Measurements from ENCODE around the gene CPLX1.

The CPLX1 gene

GRCh38 chr4:832108-832507, 6.2 kb upstream of the CPLX1 start:
- Histone ChIP-seq H3K4me2 (ENCODE audit: insufficient read depth, low read length, poor library complexity, severe bottlenecking) (no peak overlapping the region), H2BK5ac (ENCODE audit: low read length) (no peak overlapping the region), H3K23ac (ENCODE audit: low read depth, low read length, poor library complexity) (no peak overlapping the region), H3K4ac (ENCODE audit: low read length) (no peak overlapping the region), H3K27me3 (ENCODE audit: control insufficient read depth in 3 of 3, insufficient read depth in 3 of 3, low read depth in 1 of 3, low read length in 3 of 3) (peaks cover 2 to 34% (median 16%) of the 10 kb centered on the region in 3 experiments), H4K8ac (ENCODE audit: low read depth, low read length) (no peak overlapping the region), H3K4me1 (ENCODE audit: control insufficient read depth in 2 of 2, insufficient read depth in 1 of 2, low read depth in 1 of 2, low read length in 2 of 2) (peaks cover 1 to 2% of the 10 kb centered on the region in 2 donors), H3K9me3 (replicated peaks in 1 of 2; ENCODE audit: control insufficient read depth in 2 of 2, insufficient read depth in 1 of 2, low read depth in 1 of 2, low read length in 2 of 2) (peaks cover 5 to 6% of the 10 kb centered on the region in 2 donors), H3K4me3 (ENCODE audit: low read length in 2 of 2) (no peak overlapping the region), H3K79me1 (ENCODE audit: low read depth, low read length) (no peaks in the 10 kb centered on the region), H2AFZ (ENCODE audit: low read length) (no peak overlapping the region), H2BK12ac (ENCODE audit: low read length) (no peak overlapping the region), H3K14ac (ENCODE audit: low read length) (peak overlapping the region; percentile 38), H2BK120ac (ENCODE audit: low read depth, low read length) (no peak overlapping the region), H3K9ac (ENCODE audit: low read depth, low read length, poor library complexity) (no peak overlapping the region), H4K91ac (ENCODE audit: low read depth, low read length, poor library complexity) (no peak overlapping the region), H2BK15ac (ENCODE audit: low read length) (no peak overlapping the region), H3K27ac (replicated peaks; ENCODE audit: low read length) (no peak overlapping the region), H3K18ac (ENCODE audit: low read length) (no peak overlapping the region), H3K36me3 (replicated peaks in 1 of 2; ENCODE audit: control insufficient read depth in 2 of 2, insufficient read depth in 2 of 2, low read length in 2 of 2) (no peaks in the 10 kb centered on the region), H2AK5ac (ENCODE audit: low read depth, low read length) (no peak overlapping the region)
- WGBS, 2 donors (ENCODE audit: extremely low coverage in 2 of 2, insufficient read length in 2 of 2, insufficient replicate concordance in 1 of 2): no CpG with 5 or more reads among the region's 7 CpGs
- DNase-seq (ENCODE audit: low spot score): no peak

GRCh38 chr4:831483-831805, 5.5 kb upstream of the CPLX1 start:
- no peaks in the 10 kb centered on the region for H3K79me1 ChIP-seq (ENCODE audit: low read depth, low read length)
- no CpG with 5 or more reads among the region's 3 CpGs for WGBS, 2 donors (ENCODE audit: extremely low coverage in 2 of 2, insufficient read length in 2 of 2, insufficient replicate concordance in 1 of 2)
- H2BK12ac ChIP-seq (ENCODE audit: low read length): peak overlapping the region; percentile 41

DNA sequence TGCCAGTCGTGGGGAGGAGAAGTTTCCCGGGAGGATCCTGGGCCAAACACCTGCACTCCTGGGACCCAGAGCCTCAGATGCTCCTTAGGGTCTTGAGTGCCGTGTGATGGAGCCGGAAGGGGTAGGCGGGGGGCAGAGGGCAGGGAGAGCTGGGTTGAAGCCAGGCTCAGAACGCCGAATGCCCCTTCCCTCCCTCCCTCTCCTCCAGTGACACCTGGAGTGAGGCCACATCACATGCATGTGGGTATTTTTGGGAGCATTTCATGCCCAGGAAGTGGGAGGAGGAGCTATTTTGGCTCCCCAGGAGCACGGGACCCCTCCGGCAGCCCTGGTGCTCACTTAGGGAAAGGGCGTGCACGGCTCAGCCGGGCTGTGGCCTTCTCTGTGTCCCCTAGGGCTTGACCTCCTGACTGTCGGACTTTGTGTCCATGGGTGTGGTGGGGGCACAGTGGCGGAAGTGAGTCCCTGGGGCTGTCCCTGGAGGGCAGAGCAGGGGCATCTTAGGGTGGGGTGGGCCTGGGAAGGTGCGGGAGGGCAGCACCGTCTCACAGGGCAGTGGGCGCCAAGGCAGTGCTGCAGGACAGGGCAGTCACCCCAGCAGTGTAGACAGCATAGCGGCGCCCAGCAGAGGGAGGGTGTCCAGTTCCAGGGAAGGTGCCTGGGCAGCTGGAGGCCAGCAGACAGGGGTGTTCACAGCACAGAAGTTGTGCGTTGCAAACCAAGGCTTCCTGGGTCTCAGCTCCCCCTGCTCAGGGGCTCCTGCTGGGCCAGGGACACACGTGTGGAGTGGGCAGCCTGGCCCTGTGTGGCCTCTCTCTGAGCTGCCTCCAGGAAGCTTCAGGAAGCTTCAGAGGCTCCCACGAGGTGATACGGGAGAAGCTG, 4.9 kb upstream of the CPLX1 start:
- peak overlapping the region; percentile 55 for H3K23ac ChIP-seq (ENCODE audit: low read depth, low read length, poor library complexity)
- H3K4me2 ChIP-seq (ENCODE audit: insufficient read depth, low read length, poor library complexity, severe bottlenecking): no peak overlapping the region
- H2BK5ac ChIP-seq (ENCODE audit: low read length): no peak overlapping the region
- peak overlapping the region; percentile 41 for H2BK12ac ChIP-seq (ENCODE audit: low read length)
- H4K91ac ChIP-seq (ENCODE audit: low read depth, low read length, poor library complexity): no peak overlapping the region
- H2BK15ac ChIP-seq (ENCODE audit: low read length): no peak overlapping the region
- H3K4ac ChIP-seq (ENCODE audit: low read length): no peak overlapping the region
- no peak overlapping the region for H3K18ac ChIP-seq (ENCODE audit: low read length)
- peak overlapping the region; percentile 61 for H2AK5ac ChIP-seq (ENCODE audit: low read depth, low read length)
- peaks cover 2 to 5% of the 10 kb centered on the region in 2 donors for H3K4me1 ChIP-seq (ENCODE audit: control insufficient read depth in 2 of 2, insufficient read depth in 1 of 2, low read depth in 1 of 2, low read length in 2 of 2)
- peaks cover 3 to 5% of the 10 kb centered on the region in 2 donors for H3K9me3 ChIP-seq (replicated peaks in 1 of 2; ENCODE audit: control insufficient read depth in 2 of 2, insufficient read depth in 1 of 2, low read depth in 1 of 2, low read length in 2 of 2)
- H2AFZ ChIP-seq (ENCODE audit: low read length): no peak overlapping the region
- no peaks in the 10 kb centered on the region for H3K79me1 ChIP-seq (ENCODE audit: low read depth, low read length)
- H3K27ac ChIP-seq (replicated peaks; ENCODE audit: low read length): no peak overlapping the region
- no peak overlapping the region for H3K9ac ChIP-seq (ENCODE audit: low read depth, low read length, poor library complexity)
- no peaks in the 10 kb centered on the region for H3K36me3 ChIP-seq (replicated peaks in 1 of 2; ENCODE audit: control insufficient read depth in 2 of 2, insufficient read depth in 2 of 2, low read length in 2 of 2)
- H3K4me3 ChIP-seq (ENCODE audit: low read length in 2 of 2): no peak overlapping the region
- H3K14ac ChIP-seq (ENCODE audit: low read length): no peak overlapping the region
- peaks cover 2 to 35% (median 21%) of the 10 kb centered on the region in 3 experiments for H3K27me3 ChIP-seq (ENCODE audit: control insufficient read depth in 3 of 3, insufficient read depth in 3 of 3, low read depth in 1 of 3, low read length in 3 of 3)
- WGBS, 2 donors (ENCODE audit: extremely low coverage in 2 of 2, insufficient read length in 2 of 2, insufficient replicate concordance in 1 of 2): no CpG with 5 or more reads among the region's 23 CpGs
- DNase-seq (ENCODE audit: low spot score): no peak
- no peak overlapping the region for H4K8ac ChIP-seq (ENCODE audit: low read depth, low read length)
- H2BK120ac ChIP-seq (ENCODE audit: low read depth, low read length): peak overlapping the region; percentile 5

More at GRCh38 chr4:831483-831805, 5.5 kb upstream of the CPLX1 start:
- H2AFZ ChIP-seq (ENCODE audit: low read length): no peak overlapping the region
- H3K23ac ChIP-seq (ENCODE audit: low read depth, low read length, poor library complexity): no peak overlapping the region
- peaks cover 2 to 5% of the 10 kb centered on the region in 2 donors for H3K4me1 ChIP-seq (ENCODE audit: control insufficient read depth in 2 of 2, insufficient read depth in 1 of 2, low read depth in 1 of 2, low read length in 2 of 2)
- H3K4ac ChIP-seq (ENCODE audit: low read length): no peak overlapping the region
- H3K27me3 ChIP-seq (ENCODE audit: control insufficient read depth in 3 of 3, insufficient read depth in 3 of 3, low read depth in 1 of 3, low read length in 3 of 3): peaks cover 2 to 35% (median 21%) of the 10 kb centered on the region in 3 experiments
- H4K8ac ChIP-seq (ENCODE audit: low read depth, low read length): no peak overlapping the region
- DNase-seq (ENCODE audit: low spot score): no peak
- H4K91ac ChIP-seq (ENCODE audit: low read depth, low read length, poor library complexity): no peak overlapping the region
- no peak overlapping the region for H2BK15ac ChIP-seq (ENCODE audit: low read length)
- H2AK5ac ChIP-seq (ENCODE audit: low read depth, low read length): peak overlapping the region; percentile 61
- H2BK5ac ChIP-seq (ENCODE audit: low read length): no peak overlapping the region
- H3K18ac ChIP-seq (ENCODE audit: low read length): no peak overlapping the region
- peak overlapping the region; percentile 5 for H2BK120ac ChIP-seq (ENCODE audit: low read depth, low read length)
- H3K4me2 ChIP-seq (ENCODE audit: insufficient read depth, low read length, poor library complexity, severe bottlenecking): no peak overlapping the region
- no peak overlapping the region for H3K27ac ChIP-seq (replicated peaks; ENCODE audit: low read length)
- H3K9ac ChIP-seq (ENCODE audit: low read depth, low read length, poor library complexity): no peak overlapping the region
- peaks cover 3 to 5% of the 10 kb centered on the region in 2 donors for H3K9me3 ChIP-seq (replicated peaks in 1 of 2; ENCODE audit: control insufficient read depth in 2 of 2, insufficient read depth in 1 of 2, low read depth in 1 of 2, low read length in 2 of 2)
- no peaks in the 10 kb centered on the region for H3K36me3 ChIP-seq (replicated peaks in 1 of 2; ENCODE audit: control insufficient read depth in 2 of 2, insufficient read depth in 2 of 2, low read length in 2 of 2)
- H3K4me3 ChIP-seq (ENCODE audit: low read length in 2 of 2): peak overlapping the region in 1 of 2 donors; percentile 41
- no peak overlapping the region for H3K14ac ChIP-seq (ENCODE audit: low read length)

DNA sequence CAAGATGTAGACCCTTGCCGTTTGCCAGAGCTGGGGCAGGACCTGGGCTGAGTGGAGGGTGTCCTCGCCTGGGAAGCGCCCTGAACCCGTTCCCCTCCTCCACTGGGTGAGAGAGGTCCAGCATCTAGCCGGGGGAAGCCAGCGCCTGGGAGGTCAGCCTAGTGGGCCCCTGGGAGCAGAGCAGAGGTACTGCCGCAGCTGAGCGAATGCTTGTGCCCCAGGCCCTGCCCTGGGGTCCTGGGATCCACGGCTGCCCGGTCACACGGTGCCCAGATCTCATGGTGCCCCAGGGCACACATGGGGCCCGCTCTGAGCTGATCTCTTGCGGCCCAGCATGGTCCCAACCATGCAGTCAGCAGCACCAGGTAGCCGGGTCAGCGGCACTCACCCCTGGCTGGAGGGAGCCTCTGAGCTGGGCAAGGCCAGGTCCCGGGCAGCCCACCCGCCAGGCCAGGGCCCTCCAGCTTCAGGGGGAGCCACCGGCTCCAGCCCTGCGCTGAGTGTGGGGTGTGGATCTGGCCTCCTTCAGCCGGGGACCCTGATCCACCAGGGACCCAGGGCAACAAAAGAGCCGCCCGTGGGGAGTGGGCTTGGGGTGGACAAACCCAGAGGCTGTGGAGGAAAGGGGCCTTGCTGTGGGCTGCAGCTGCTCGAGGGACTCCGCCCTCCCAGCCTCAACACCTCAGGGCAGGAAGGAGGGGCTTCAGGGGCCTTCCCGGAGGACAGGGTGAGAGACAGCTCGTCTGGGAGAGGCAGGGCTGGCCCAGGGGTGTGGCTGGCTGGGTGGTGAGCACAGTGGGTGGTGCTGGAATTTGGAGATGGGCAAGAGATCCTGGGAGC, 4.1 kb upstream of the CPLX1 start:
- DNase-seq (ENCODE audit: low spot score): no peak
- H2BK12ac ChIP-seq (ENCODE audit: low read length): no peak overlapping the region
- no peak overlapping the region for H2AFZ ChIP-seq (ENCODE audit: low read length)
- H2BK15ac ChIP-seq (ENCODE audit: low read length): no peak overlapping the region
- H3K4me1 ChIP-seq (ENCODE audit: control insufficient read depth in 2 of 2, insufficient read depth in 1 of 2, low read depth in 1 of 2, low read length in 2 of 2): peaks cover 2 to 7% of the 10 kb centered on the region in 2 donors
- H4K8ac ChIP-seq (ENCODE audit: low read depth, low read length): no peak overlapping the region
- no peak overlapping the region for H3K4me2 ChIP-seq (ENCODE audit: insufficient read depth, low read length, poor library complexity, severe bottlenecking)
- no peak overlapping the region for H3K4me3 ChIP-seq (ENCODE audit: low read length in 2 of 2)
- H4K91ac ChIP-seq (ENCODE audit: low read depth, low read length, poor library complexity): no peak overlapping the region
- peaks cover 3 to 5% of the 10 kb centered on the region in 2 donors for H3K9me3 ChIP-seq (replicated peaks in 1 of 2; ENCODE audit: control insufficient read depth in 2 of 2, insufficient read depth in 1 of 2, low read depth in 1 of 2, low read length in 2 of 2)
- no peaks in the 10 kb centered on the region for H3K36me3 ChIP-seq (replicated peaks in 1 of 2; ENCODE audit: control insufficient read depth in 2 of 2, insufficient read depth in 2 of 2, low read length in 2 of 2)
- H3K27me3 ChIP-seq (ENCODE audit: control insufficient read depth in 3 of 3, insufficient read depth in 3 of 3, low read depth in 1 of 3, low read length in 3 of 3): peaks cover 6 to 39% (median 26%) of the 10 kb centered on the region in 3 experiments
- H2BK120ac ChIP-seq (ENCODE audit: low read depth, low read length): no peak overlapping the region
- no peak overlapping the region for H3K18ac ChIP-seq (ENCODE audit: low read length)
- H2BK5ac ChIP-seq (ENCODE audit: low read length): no peak overlapping the region
- H3K4ac ChIP-seq (ENCODE audit: low read length): no peak overlapping the region
- peak overlapping the region; percentile 54 for H2AK5ac ChIP-seq (ENCODE audit: low read depth, low read length)
- peak overlapping the region; percentile 55 for H3K23ac ChIP-seq (ENCODE audit: low read depth, low read length, poor library complexity)
- H3K14ac ChIP-seq (ENCODE audit: low read length): no peak overlapping the region
- no CpG with 5 or more reads among the region's 26 CpGs for WGBS, 2 donors (ENCODE audit: extremely low coverage in 2 of 2, insufficient read length in 2 of 2, insufficient replicate concordance in 1 of 2)
- H3K9ac ChIP-seq (ENCODE audit: low read depth, low read length, poor library complexity): peak overlapping the region; percentile 27
- H3K79me1 ChIP-seq (ENCODE audit: low read depth, low read length): peaks cover 2% of the 10 kb centered on the region
- no peak overlapping the region for H3K27ac ChIP-seq (replicated peaks; ENCODE audit: low read length)

All from neuronal stem cell (in vitro differentiated cells).